ENCODE data around the gene NUDT1.

NUDT1 gene

GRCh38 chr7:2219606-2220005 is 22.4 kb upstream of the NUDT1 start:
- TF ChIP-seq CTCF (IDR thresholded peaks at IDR 0.05; ENCODE audit: low read depth, low read length): no peak
- H3K4me3 ChIP-seq (ENCODE audit: low read depth, low read length): no peak overlapping the region

GRCh38 chr7:2220030-2220429 is 22.0 kb upstream of the NUDT1 start:
- TF ChIP-seq CTCF (IDR thresholded peaks at IDR 0.05; ENCODE audit: low read depth, low read length): no peak

DNA sequence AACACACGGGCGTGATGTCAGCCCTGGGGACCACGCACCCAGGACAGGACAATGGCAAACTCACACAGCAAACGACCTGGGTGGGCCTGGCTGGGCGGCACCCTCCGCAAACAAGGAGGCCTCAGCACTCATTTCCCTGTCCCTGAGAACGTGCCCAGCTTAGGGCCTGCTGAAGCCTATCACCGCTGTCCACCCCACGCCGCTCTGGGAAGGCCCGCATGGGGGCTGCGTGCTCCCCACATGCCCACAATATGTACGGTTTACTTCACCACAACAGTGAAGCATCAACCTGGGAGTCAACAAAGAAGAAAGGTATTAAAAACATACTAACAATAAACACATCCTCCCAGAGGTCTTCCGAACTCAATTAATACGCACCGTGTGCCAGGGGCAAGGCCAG is 21.5 kb upstream of the NUDT1 start:
- TF ChIP-seq CTCF (IDR thresholded peaks at IDR 0.05; ENCODE audit: low read depth, low read length): no peak

More at GRCh38 chr7:2220030-2220429, 22.0 kb upstream of the NUDT1 start:
- H3K4me3 ChIP-seq (ENCODE audit: low read depth, low read length): no peak overlapping the region

GRCh38 chr7:2220954-2221353 is 21.1 kb upstream of the NUDT1 start:
- no peak overlapping the region for H3K4me3 ChIP-seq (ENCODE audit: low read depth, low read length)
- TF ChIP-seq CTCF (IDR thresholded peaks at IDR 0.05; ENCODE audit: low read depth, low read length): no peak

More for the DNA sequence above, 21.5 kb upstream of the NUDT1 start:
- no peak overlapping the region for H3K4me3 ChIP-seq (ENCODE audit: low read depth, low read length)

- TF ChIP-seq CTCF (IDR thresholded peaks at IDR 0.05; ENCODE audit: low read depth, low read length): no peak
- H3K4me3 ChIP-seq (ENCODE audit: low read depth, low read length): no peak overlapping the region
These were observed 19.5 kb upstream of the NUDT1 start for GRCh38 chr7:2222516-2222915.

- H3K4me3 ChIP-seq (ENCODE audit: low read depth, low read length): no peak overlapping the region
- TF ChIP-seq CTCF (IDR thresholded peaks at IDR 0.05; ENCODE audit: low read depth, low read length): no peak
These were observed 18.7 kb upstream of the NUDT1 start for GRCh38 chr7:2223321-2223720.

DNA sequence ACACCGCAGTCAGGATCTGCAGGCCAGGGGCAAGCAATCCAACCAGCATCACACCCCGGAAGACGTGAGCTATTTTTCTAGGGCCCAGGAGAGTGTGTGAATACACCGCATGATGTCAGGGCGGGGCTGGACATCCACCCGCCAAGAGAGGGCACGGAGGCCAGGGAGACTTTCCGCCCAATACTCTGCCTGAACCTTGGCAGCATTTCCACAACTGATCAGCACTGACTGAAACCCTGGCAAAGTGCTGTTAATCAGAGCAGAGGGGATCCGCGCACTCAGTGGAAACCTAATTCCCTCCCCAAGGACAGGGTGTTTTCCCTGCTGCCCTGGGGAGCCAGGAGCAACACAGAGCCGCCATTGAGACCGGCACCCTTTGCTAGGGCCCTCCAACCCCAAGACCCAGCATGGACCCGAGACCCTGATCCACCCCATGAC is 17.5 kb upstream of the NUDT1 start:
- no peak overlapping the region for H3K4me3 ChIP-seq (ENCODE audit: low read depth, low read length)
- no peak for TF ChIP-seq CTCF (IDR thresholded peaks at IDR 0.05; ENCODE audit: low read depth, low read length)
